ENCODE measurements around the gene USPL1.

DNA sequence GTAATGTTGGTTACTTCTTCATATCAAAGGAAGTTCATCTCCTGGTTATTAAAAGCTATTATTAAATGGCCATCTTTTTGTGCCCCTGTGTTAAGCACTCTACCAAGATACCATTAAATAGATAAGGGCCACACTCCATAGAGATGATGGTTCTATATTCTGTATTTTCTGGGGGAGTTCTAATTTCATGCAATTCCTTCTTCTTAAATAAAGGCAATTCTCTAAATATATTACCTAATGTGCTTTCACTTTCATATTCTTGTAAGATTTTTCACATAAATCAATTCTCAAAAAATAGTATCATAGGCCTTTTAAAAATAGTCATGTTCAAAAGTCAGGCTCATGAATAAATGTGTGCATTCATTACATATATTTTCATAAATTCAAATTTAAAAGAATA, 47.0 kb upstream of the USPL1 start:
- TF ChIP-seq EZH2 (IDR thresholded peaks at IDR 0.05; ENCODE audit: low read depth), result no peak
- TF ChIP-seq, protein P1, sequence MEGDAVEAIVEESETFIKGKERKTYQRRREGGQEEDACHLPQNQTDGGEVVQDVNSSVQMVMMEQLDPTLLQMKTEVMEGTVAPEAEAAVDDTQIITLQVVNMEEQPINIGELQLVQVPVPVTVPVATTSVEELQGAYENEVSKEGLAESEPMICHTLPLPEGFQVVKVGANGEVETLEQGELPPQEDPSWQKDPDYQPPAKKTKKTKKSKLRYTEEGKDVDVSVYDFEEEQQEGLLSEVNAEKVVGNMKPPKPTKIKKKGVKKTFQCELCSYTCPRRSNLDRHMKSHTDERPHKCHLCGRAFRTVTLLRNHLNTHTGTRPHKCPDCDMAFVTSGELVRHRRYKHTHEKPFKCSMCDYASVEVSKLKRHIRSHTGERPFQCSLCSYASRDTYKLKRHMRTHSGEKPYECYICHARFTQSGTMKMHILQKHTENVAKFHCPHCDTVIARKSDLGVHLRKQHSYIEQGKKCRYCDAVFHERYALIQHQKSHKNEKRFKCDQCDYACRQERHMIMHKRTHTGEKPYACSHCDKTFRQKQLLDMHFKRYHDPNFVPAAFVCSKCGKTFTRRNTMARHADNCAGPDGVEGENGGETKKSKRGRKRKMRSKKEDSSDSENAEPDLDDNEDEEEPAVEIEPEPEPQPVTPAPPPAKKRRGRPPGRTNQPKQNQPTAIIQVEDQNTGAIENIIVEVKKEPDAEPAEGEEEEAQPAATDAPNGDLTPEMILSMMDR (conservative IDR thresholded peaks at IDR 0.05), result no peak
